HCT116 (cell line): ENCODE data around the gene PRR36. TPM values are rescaled to one million over a fixed set of nuclear protein-coding genes. Genes with fewer than 3 reads are reported as not detected.

ENCODE experiments used
- ATAC-seq: fragments of 200-7000 bp; cut with Tn5 transposase; 2 replicates; pipeline ENCODE4 v1.9.1; 2020; ENCODE audit warnings: mild to moderate bottlenecking, moderate library complexity
- BruUV-seq: library from RNA; stranded (reverse); fragments of 400-500 nt; replicated peaks from 2 replicates; lab custom pipeline; 2021; lab: Mats Ljungman, UMichigan
- CTCF ChIA-PET: fragments of 300-600 bp; sonication (Branson Sonifier 250); formaldehyde crosslinking; loops from one replicate; lab custom pipeline; 2021; ENCODE audit warnings: antibody characterized with exemption; lab: Charles Lee
- POLR2A ChIA-PET: fragments of 300-600, 350-600 bp; sonication (Branson Sonifier 250); formaldehyde crosslinking; loops from one replicate; lab custom pipeline; 2021; ENCODE audit warnings: antibody characterized with exemption; lab: Charles Lee
- RAD21 ChIA-PET, 2 experiments: fragments of 300-600 bp; sonication (Branson Sonifier 250); formaldehyde crosslinking; loops; one replicate each; lab custom pipeline; 2023; ENCODE audit warnings: low total read pairs in 2 of 2; ENCODE audit not compliant: uncharacterized antibody in 2 of 2, unreplicated experiment in 2 of 2, low non-redundant PET in 1 of 2; lab: Charles Lee
- DNase-seq: peaks from one replicate; pipeline ENCODE4 v3.0.0-alpha.2; 2010; ENCODE audit warnings: low read depth, low spot score
- H2AFZ ChIP-seq: fragments of 200-600 bp; shearing (Covaris generic), sonication (generic); 2 replicates; pipeline ENCODE4 v1.6.1; 2017; ENCODE audit warnings: low read depth, mixed run types, mixed read lengths, antibody characterized with exemption, low read length; ENCODE audit not compliant: poor library complexity, severe bottlenecking
- H3K27ac ChIP-seq: 2 replicates; pipeline ENCODE4 v1.5.1; 2012; ENCODE audit warnings: low read depth, low read length
- H3K27me3 ChIP-seq: fragments of 200-600 bp; sonication (generic); 2 replicates; pipeline ENCODE4 v1.6.1; 2016; ENCODE audit warnings: mixed run types, low read length, mixed read lengths; ENCODE audit not compliant: insufficient read depth
- H3K36me3 ChIP-seq, 2 experiments: fragments of 200-500 bp in 1 of 2; fragments of 200-600 bp in 1 of 2; sonication (Bioruptor generic) in 1 of 2; sonication (generic) in 1 of 2; 2 replicates each; pipeline versions ENCODE4 v1.5.1 to v1.6.1; 2014 to 2016; ENCODE audit warnings: low read length in 2 of 2, inconsistent platforms in 1 of 2, mixed read lengths in 1 of 2, mixed run types in 1 of 2; ENCODE audit not compliant: insufficient read depth in 2 of 2, control insufficient read depth in 1 of 2
- H3K4me1 ChIP-seq, 2 experiments: fragments of 200-600 bp in 1 of 2; sonication (generic) in 1 of 2; 2 replicates each; pipeline versions ENCODE4 v1.5.1 to v1.6.1; 2012 to 2017; ENCODE audit warnings: low read length in 2 of 2, inconsistent platforms in 1 of 2, mild to moderate bottlenecking in 1 of 2, mixed read lengths in 1 of 2, mixed run types in 1 of 2, moderate library complexity in 1 of 2; ENCODE audit not compliant: insufficient read depth in 2 of 2, control insufficient read depth in 1 of 2
- H3K4me2 ChIP-seq: fragments of 200-600 bp; sonication (generic); 2 replicates; pipeline ENCODE4 v1.6.1; 2017; ENCODE audit warnings: mixed run types, low read length, mixed read lengths
- H3K4me3 ChIP-seq, 2 experiments: fragments of 200-600 bp in 1 of 2; sonication (generic) in 1 of 2; replicated peaks in 1 of 2; 2 replicates each; pipeline ENCODE4 v1.5.1; 2011 to 2016; ENCODE audit warnings: low read length in 2 of 2, control low read depth in 1 of 2, low read depth in 1 of 2, mild to moderate bottlenecking in 1 of 2, mixed read lengths in 1 of 2, mixed run types in 1 of 2
- H3K79me2 ChIP-seq: fragments of 200-600 bp; sonication (generic); 2 replicates; pipeline ENCODE4 v1.6.1; 2017; ENCODE audit warnings: mild to moderate bottlenecking, mixed run types, low read length, moderate library complexity, mixed read lengths; ENCODE audit not compliant: insufficient read depth
- H3K9ac ChIP-seq: fragments of 200-600 bp; sonication (generic); 2 replicates; pipeline ENCODE4 v1.6.1; 2016; ENCODE audit warnings: low read length, mixed read lengths
- H3K9me2 ChIP-seq: fragments of 200-600 bp; sonication (generic), shearing (Covaris generic); 2 replicates; pipeline ENCODE4 v1.6.1; 2017; ENCODE audit warnings: mixed run types, mild to moderate bottlenecking, moderate library complexity; ENCODE audit not compliant: insufficient read depth
- H3K9me3 ChIP-seq, 2 experiments: fragments of 200-500 bp in 1 of 2; fragments of 200-600 bp in 1 of 2; sonication (Bioruptor generic) in 1 of 2; sonication (generic) in 1 of 2; 2 replicates each; pipeline ENCODE4 v1.6.1; 2014 to 2017; ENCODE audit warnings: low read length in 2 of 2, mixed read lengths in 2 of 2, inconsistent platforms in 1 of 2, low read depth in 1 of 2, mild to moderate bottlenecking in 1 of 2, mixed run types in 1 of 2, moderate library complexity in 1 of 2; ENCODE audit not compliant: control insufficient read depth in 1 of 2, insufficient read depth in 1 of 2
- H4K20me1 ChIP-seq: fragments of 200-600 bp; sonication (generic), shearing (Covaris generic); 2 replicates; pipeline ENCODE4 v1.6.1; 2017; ENCODE audit warnings: mixed run types, mild to moderate bottlenecking, moderate library complexity; ENCODE audit not compliant: insufficient read depth
- EGR1 ChIP-seq: IDR thresholded peaks from 2 replicates; pipeline ENCODE4 v1.6.1; 2012; ENCODE audit warnings: low read depth
- ELF1 ChIP-seq: IDR thresholded peaks from 2 replicates; pipeline ENCODE4 v1.6.1; 2012; ENCODE audit warnings: low read depth, borderline replicate concordance
- JUND ChIP-seq: IDR thresholded peaks from 2 replicates; pipeline ENCODE4 v1.6.1; 2012
- SIN3A ChIP-seq: IDR thresholded peaks from 2 replicates; pipeline ENCODE4 v1.6.1; 2012; ENCODE audit warnings: low read depth
- SP1 ChIP-seq: IDR thresholded peaks from 2 replicates; pipeline ENCODE4 v1.6.1; 2012; ENCODE audit warnings: low read depth
- intact Hi-C: fragments of 100-400 bp; cut with micrococcal nuclease; formaldehyde crosslinking; loops from 2 replicates; pipeline ENCODE4 v1.10.0; 2022
- total RNA-seq: library from RNA; stranded (reverse); gene quantifications from one replicate; pipeline ENCODE4 v1.2.1, GENCODE V29; 2021; ENCODE audit not compliant: unreplicated experiment
- TF ChIP-seq, protein P1 (sequence below): IDR thresholded peaks from 2 replicates; pipeline ENCODE4 v1.6.1; 2012
- TF ChIP-seq, protein P2 (sequence below): IDR thresholded peaks from 2 replicates; pipeline ENCODE4 v1.6.1; 2012; ENCODE audit warnings: low read depth
- TF ChIP-seq, protein P3 (sequence below): IDR thresholded peaks from 2 replicates; pipeline ENCODE4 v1.6.1; 2011; ENCODE audit warnings: mild to moderate bottlenecking, low read length, moderate library complexity; ENCODE audit not compliant: insufficient replicate concordance; ENCODE audit errors: extremely low read depth

Gene PRR36
- total RNA-seq, 1 experiment from 2014 or later = 7.5 TPM

DNA sequence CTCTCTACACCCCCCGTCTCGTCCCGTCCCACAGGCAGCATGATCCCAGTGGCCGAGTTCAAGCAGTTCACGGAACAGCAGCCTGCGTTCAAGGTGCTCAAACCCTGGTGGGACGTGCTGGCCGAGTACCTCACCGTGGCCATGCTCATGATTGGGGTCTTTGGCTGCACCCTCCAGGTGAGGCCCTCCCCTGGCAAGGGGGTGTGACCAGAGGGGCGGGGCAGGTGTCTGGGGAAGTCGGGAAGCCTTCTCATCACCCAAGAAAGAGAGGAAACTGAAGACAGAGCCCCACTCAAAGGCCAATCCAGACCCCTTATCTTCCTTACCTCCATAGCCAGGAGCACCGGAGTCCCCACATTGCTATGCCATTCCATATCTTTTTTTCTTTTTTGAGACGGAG, 21.4 kb upstream of the PRR36 start:
- Histone ChIP-seq H3K79me2 (peaks cover 26% of the 10 kb centered on the region), H3K36me3 (peaks cover 0 to 9% of the 10 kb centered on the region in 2 experiments; a peak in 2 of 4 replicates), H3K9me3 (no peaks in the 10 kb centered on the region), H3K27ac (no peak overlapping the region), H3K4me1 (no peaks in the 10 kb centered on the region; a peak in 1 of 4 replicates), H3K4me3 (no peak overlapping the region), H3K4me2 (no peak overlapping the region), H3K27me3 (no peaks in the 10 kb centered on the region), H4K20me1 (no peaks in the 10 kb centered on the region), H2AFZ (no peak overlapping the region), H3K9me2 (no peaks in the 10 kb centered on the region), H3K9ac (no peak overlapping the region)
- DNase-seq (no peak), ATAC-seq (no peak)
- RAD21 ChIA-PET = no interaction called here
- intact Hi-C loops = no loop called here
- CTCF ChIA-PET = no interaction called here
- TF ChIP-seq SIN3A (no peak), JUND (no peak), SP1 (no peak), ELF1 (no peak), EGR1 (no peak)
- TF ChIP-seq, protein P1, sequence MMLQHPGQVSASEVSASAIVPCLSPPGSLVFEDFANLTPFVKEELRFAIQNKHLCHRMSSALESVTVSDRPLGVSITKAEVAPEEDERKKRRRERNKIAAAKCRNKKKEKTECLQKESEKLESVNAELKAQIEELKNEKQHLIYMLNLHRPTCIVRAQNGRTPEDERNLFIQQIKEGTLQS = no peak
- TF ChIP-seq, protein P2, sequence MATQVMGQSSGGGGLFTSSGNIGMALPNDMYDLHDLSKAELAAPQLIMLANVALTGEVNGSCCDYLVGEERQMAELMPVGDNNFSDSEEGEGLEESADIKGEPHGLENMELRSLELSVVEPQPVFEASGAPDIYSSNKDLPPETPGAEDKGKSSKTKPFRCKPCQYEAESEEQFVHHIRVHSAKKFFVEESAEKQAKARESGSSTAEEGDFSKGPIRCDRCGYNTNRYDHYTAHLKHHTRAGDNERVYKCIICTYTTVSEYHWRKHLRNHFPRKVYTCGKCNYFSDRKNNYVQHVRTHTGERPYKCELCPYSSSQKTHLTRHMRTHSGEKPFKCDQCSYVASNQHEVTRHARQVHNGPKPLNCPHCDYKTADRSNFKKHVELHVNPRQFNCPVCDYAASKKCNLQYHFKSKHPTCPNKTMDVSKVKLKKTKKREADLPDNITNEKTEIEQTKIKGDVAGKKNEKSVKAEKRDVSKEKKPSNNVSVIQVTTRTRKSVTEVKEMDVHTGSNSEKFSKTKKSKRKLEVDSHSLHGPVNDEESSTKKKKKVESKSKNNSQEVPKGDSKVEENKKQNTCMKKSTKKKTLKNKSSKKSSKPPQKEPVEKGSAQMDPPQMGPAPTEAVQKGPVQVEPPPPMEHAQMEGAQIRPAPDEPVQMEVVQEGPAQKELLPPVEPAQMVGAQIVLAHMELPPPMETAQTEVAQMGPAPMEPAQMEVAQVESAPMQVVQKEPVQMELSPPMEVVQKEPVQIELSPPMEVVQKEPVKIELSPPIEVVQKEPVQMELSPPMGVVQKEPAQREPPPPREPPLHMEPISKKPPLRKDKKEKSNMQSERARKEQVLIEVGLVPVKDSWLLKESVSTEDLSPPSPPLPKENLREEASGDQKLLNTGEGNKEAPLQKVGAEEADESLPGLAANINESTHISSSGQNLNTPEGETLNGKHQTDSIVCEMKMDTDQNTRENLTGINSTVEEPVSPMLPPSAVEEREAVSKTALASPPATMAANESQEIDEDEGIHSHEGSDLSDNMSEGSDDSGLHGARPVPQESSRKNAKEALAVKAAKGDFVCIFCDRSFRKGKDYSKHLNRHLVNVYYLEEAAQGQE = no peak
- TF ChIP-seq, protein P3, sequence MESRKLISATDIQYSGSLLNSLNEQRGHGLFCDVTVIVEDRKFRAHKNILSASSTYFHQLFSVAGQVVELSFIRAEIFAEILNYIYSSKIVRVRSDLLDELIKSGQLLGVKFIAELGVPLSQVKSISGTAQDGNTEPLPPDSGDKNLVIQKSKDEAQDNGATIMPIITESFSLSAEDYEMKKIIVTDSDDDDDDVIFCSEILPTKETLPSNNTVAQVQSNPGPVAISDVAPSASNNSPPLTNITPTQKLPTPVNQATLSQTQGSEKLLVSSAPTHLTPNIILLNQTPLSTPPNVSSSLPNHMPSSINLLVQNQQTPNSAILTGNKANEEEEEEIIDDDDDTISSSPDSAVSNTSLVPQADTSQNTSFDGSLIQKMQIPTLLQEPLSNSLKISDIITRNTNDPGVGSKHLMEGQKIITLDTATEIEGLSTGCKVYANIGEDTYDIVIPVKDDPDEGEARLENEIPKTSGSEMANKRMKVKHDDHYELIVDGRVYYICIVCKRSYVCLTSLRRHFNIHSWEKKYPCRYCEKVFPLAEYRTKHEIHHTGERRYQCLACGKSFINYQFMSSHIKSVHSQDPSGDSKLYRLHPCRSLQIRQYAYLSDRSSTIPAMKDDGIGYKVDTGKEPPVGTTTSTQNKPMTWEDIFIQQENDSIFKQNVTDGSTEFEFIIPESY = no peak
- no TSS peak for BruUV-seq
- POLR2A ChIA-PET = interaction anchor here (0.6 kb wide), 1 partner anchor 517 kb away, joined by 3 read pairs; the partner anchor contains the start of gene MARCHF2
